H1 (cell line): ENCODE measurements around the gene KSR2.

Experiments
- CREB1 ChIP-seq: IDR thresholded peaks from 2 replicates; pipeline ENCODE4 v1.6.1; 2012; ENCODE audit warnings: inconsistent platforms
- KDM1A ChIP-seq: fragments of 200-600, 300-600 bp; sonication (generic); IDR thresholded peaks from 2 replicates; pipeline ENCODE4 v1.7.1; 2016; ENCODE audit warnings: mild to moderate bottlenecking, low read length, borderline replicate concordance
- RAD21 ChIP-seq, 2 experiments: IDR thresholded peaks in 1 of 2; conservative IDR thresholded peaks in 1 of 2; 2 replicates each; pipeline ENCODE4 v1.6.1; 2011; ENCODE audit warnings: low read depth in 2 of 2, low read length in 2 of 2, improper control_type of control experiment in 1 of 2, inconsistent platforms in 1 of 2, mild to moderate bottlenecking in 1 of 2, moderate library complexity in 1 of 2
- SUZ12 ChIP-seq: fragments of 200-600 bp; sonication (generic); IDR thresholded peaks from 2 replicates; pipeline ENCODE4 v1.6.1; 2012; ENCODE audit warnings: mild to moderate bottlenecking, inconsistent platforms, low read length, moderate library complexity, mixed read lengths
- TF ChIP-seq, protein P1 (sequence below): IDR thresholded peaks from 2 replicates; pipeline ENCODE4 v1.6.1; 2012; ENCODE audit warnings: low read length, inconsistent platforms
- TF ChIP-seq, protein P2 (sequence below), 3 experiments: IDR thresholded peaks; 1 replicate in 2 of 3; 2 replicates in 1 of 3; pipeline versions ENCODE4 v1.5.1 to v1.6.1; 2011; ENCODE audit warnings: low read length in 3 of 3, mild to moderate bottlenecking in 3 of 3, inconsistent platforms in 2 of 3, low read depth in 1 of 3, moderate library complexity in 1 of 3; ENCODE audit not compliant: insufficient read depth in 1 of 3; ENCODE audit errors: control extremely low read depth in 1 of 3
- TF ChIP-seq, protein P3 (sequence below): IDR thresholded peaks from 2 replicates; pipeline ENCODE4 v1.6.1; 2011; ENCODE audit warnings: low read depth, mild to moderate bottlenecking, low read length; ENCODE audit not compliant: insufficient read depth

DNA sequence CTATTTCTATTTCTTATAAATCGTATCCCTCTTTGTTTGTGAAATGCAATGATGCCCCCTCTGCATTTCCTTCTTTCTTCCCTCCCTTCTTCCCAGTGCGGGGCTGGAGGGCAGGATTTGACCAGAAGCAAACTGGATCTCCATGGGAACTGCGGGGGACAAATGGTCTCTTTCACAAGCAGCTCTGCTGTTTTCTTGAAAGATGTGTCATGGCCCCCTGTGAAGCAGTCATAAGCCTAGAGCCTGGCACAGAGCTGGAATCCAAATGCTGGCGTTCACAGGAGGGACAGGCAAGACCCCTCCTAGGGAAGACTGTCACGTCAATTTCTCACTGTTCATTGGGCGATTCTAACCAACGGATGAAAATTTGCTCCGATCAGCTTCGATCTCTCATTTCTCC lies 403.9 kb downstream of the KSR2 start:
- TF ChIP-seq, protein P1, sequence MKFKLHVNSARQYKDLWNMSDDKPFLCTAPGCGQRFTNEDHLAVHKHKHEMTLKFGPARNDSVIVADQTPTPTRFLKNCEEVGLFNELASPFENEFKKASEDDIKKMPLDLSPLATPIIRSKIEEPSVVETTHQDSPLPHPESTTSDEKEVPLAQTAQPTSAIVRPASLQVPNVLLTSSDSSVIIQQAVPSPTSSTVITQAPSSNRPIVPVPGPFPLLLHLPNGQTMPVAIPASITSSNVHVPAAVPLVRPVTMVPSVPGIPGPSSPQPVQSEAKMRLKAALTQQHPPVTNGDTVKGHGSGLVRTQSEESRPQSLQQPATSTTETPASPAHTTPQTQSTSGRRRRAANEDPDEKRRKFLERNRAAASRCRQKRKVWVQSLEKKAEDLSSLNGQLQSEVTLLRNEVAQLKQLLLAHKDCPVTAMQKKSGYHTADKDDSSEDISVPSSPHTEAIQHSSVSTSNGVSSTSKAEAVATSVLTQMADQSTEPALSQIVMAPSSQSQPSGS: no peak
- TF ChIP-seq, protein P2, sequence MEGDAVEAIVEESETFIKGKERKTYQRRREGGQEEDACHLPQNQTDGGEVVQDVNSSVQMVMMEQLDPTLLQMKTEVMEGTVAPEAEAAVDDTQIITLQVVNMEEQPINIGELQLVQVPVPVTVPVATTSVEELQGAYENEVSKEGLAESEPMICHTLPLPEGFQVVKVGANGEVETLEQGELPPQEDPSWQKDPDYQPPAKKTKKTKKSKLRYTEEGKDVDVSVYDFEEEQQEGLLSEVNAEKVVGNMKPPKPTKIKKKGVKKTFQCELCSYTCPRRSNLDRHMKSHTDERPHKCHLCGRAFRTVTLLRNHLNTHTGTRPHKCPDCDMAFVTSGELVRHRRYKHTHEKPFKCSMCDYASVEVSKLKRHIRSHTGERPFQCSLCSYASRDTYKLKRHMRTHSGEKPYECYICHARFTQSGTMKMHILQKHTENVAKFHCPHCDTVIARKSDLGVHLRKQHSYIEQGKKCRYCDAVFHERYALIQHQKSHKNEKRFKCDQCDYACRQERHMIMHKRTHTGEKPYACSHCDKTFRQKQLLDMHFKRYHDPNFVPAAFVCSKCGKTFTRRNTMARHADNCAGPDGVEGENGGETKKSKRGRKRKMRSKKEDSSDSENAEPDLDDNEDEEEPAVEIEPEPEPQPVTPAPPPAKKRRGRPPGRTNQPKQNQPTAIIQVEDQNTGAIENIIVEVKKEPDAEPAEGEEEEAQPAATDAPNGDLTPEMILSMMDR (IDR thresholded peaks at IDR 0.05; ENCODE audit: control extremely low read depth in 1 of 3, insufficient read depth in 1 of 3, low read depth in 1 of 3, low read length in 3 of 3): no peak
- TF ChIP-seq, protein P3, sequence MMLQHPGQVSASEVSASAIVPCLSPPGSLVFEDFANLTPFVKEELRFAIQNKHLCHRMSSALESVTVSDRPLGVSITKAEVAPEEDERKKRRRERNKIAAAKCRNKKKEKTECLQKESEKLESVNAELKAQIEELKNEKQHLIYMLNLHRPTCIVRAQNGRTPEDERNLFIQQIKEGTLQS: no peak
- TF ChIP-seq KDM1A: no peak
- no peak for TF ChIP-seq RAD21 (IDR thresholded peaks at IDR 0.05 in 1 of 2, conservative IDR thresholded peaks at IDR 0.05 in 1 of 2; ENCODE audit: low read depth in 2 of 2, low read length in 2 of 2)
- TF ChIP-seq SUZ12: no peak
- no peak for TF ChIP-seq CREB1
